Trophoblast cell (in vitro differentiated cells and primary cell): ENCODE measurements around the gene REEP6. TPM values are rescaled to one million over a fixed set of nuclear protein-coding genes. Genes with fewer than 3 reads are reported as not detected.

ENCODE experiments used
- DNase-seq, 2 donors: peaks; one replicate each; pipeline ENCODE4 v3.0.0-alpha.2; 2016
- H2AFZ ChIP-seq: 2 replicates; pipeline ENCODE4 v1.6.1; 2013; ENCODE audit warnings: low read length, moderate library complexity, mild to moderate bottlenecking; ENCODE audit not compliant: insufficient read depth, poor library complexity
- H2AK5ac ChIP-seq: 2 replicates; pipeline ENCODE4 v1.6.1; 2013; ENCODE audit warnings: mild to moderate bottlenecking, low read length
- H2BK120ac ChIP-seq: 2 replicates; pipeline ENCODE4 v1.6.1; 2013; ENCODE audit warnings: low read length, mild to moderate bottlenecking, moderate library complexity; ENCODE audit not compliant: insufficient read depth, poor library complexity
- H2BK12ac ChIP-seq: 2 replicates; pipeline ENCODE4 v1.6.1; 2013; ENCODE audit warnings: mild to moderate bottlenecking, low read length, moderate library complexity
- H2BK5ac ChIP-seq: 2 replicates; pipeline ENCODE4 v1.6.1; 2013; ENCODE audit warnings: low read length, low read depth, moderate library complexity, mild to moderate bottlenecking; ENCODE audit not compliant: poor library complexity
- H3K14ac ChIP-seq: 2 replicates; pipeline ENCODE4 v1.6.1; 2013; ENCODE audit warnings: mild to moderate bottlenecking, low read length
- H3K18ac ChIP-seq: 2 replicates; pipeline ENCODE4 v1.6.1; 2013; ENCODE audit warnings: mild to moderate bottlenecking, low read length
- H3K23ac ChIP-seq: 2 replicates; pipeline ENCODE4 v1.6.1; 2013; ENCODE audit warnings: low read length
- H3K27ac ChIP-seq: 2 replicates; pipeline ENCODE4 v1.5.1; 2013; ENCODE audit warnings: low read depth, mild to moderate bottlenecking, inconsistent platforms, low read length, moderate library complexity
- H3K27me3 ChIP-seq: 2 replicates; pipeline ENCODE4 v1.6.1; 2013; ENCODE audit warnings: inconsistent platforms, mild to moderate bottlenecking, low read length, moderate library complexity; ENCODE audit not compliant: insufficient read depth
- H3K36me3 ChIP-seq, 2 experiments: 1 replicate in 1 of 2; 2 replicates in 1 of 2; pipeline ENCODE4 v1.6.1; 2013; ENCODE audit warnings: low read length in 2 of 2, mild to moderate bottlenecking in 2 of 2, moderate library complexity in 1 of 2; ENCODE audit not compliant: insufficient read depth in 2 of 2, control insufficient read depth in 1 of 2
- H3K4ac ChIP-seq: 2 replicates; pipeline ENCODE4 v1.6.1; 2013; ENCODE audit warnings: low read depth, mild to moderate bottlenecking, low read length, moderate library complexity
- H3K4me1 ChIP-seq, 2 experiments: 1 replicate in 1 of 2; 2 replicates in 1 of 2; pipeline ENCODE4 v1.6.1; 2013; ENCODE audit warnings: low read length in 2 of 2, mild to moderate bottlenecking in 2 of 2, moderate library complexity in 1 of 2; ENCODE audit not compliant: insufficient read depth in 2 of 2, control insufficient read depth in 1 of 2
- H3K4me2 ChIP-seq: 2 replicates; pipeline ENCODE4 v1.6.1; 2013; ENCODE audit warnings: inconsistent platforms, mild to moderate bottlenecking, low read length, moderate library complexity
- H3K4me3 ChIP-seq: 2 replicates; pipeline ENCODE4 v1.5.1; 2013; ENCODE audit warnings: mild to moderate bottlenecking, low read depth, low read length, inconsistent platforms
- H3K79me1 ChIP-seq: one replicate; pipeline ENCODE4 v1.6.1; 2013; ENCODE audit warnings: low read length
- H3K79me2 ChIP-seq: 2 replicates; pipeline ENCODE4 v1.6.1; 2013; ENCODE audit warnings: low read length, mild to moderate bottlenecking; ENCODE audit not compliant: control insufficient read depth, insufficient read depth, poor library complexity
- H3K9ac ChIP-seq: 2 replicates; pipeline ENCODE4 v1.6.1; 2013; ENCODE audit warnings: mild to moderate bottlenecking, low read length
- H3K9me3 ChIP-seq: 2 replicates; pipeline ENCODE4 v1.6.1; 2013; ENCODE audit warnings: low read depth, mild to moderate bottlenecking, control low read depth, inconsistent platforms, low read length; ENCODE audit not compliant: insufficient read depth
- H4K12ac ChIP-seq: 2 replicates; pipeline ENCODE4 v1.6.1; 2013; ENCODE audit warnings: low read depth, mild to moderate bottlenecking, low read length, moderate library complexity
- H4K8ac ChIP-seq: 2 replicates; pipeline ENCODE4 v1.6.1; 2013; ENCODE audit warnings: low read depth, mild to moderate bottlenecking, low read length, moderate library complexity
- H4K91ac ChIP-seq: one replicate; pipeline ENCODE4 v1.6.1; 2013; ENCODE audit warnings: low read depth, mild to moderate bottlenecking, low read length, moderate library complexity
- WGBS: extraction: QIAGEN DNeasy Blood & Tissue Kit; methylation state at CpG from one replicate; pipeline ENCODE4 v1.1.7; 2013; ENCODE audit warnings: missing lambda C conversion rate; ENCODE audit not compliant: insufficient read length, insufficient coverage; ENCODE audit errors: extremely low coverage; 5-methylcytosine and 5-hydroxymethylcytosine counted together
- polyA plus RNA-seq: library from polyadenylated mRNA; stranded (reverse); fragments of 200-250 nt; gene quantifications from 2 replicates; pipeline ENCODE4 v1.2.3, GENCODE V29; 2013

REEP6 gene
- 4.2 and 4.8 TPM in 2 replicates for polyA plus RNA-seq

DNA sequence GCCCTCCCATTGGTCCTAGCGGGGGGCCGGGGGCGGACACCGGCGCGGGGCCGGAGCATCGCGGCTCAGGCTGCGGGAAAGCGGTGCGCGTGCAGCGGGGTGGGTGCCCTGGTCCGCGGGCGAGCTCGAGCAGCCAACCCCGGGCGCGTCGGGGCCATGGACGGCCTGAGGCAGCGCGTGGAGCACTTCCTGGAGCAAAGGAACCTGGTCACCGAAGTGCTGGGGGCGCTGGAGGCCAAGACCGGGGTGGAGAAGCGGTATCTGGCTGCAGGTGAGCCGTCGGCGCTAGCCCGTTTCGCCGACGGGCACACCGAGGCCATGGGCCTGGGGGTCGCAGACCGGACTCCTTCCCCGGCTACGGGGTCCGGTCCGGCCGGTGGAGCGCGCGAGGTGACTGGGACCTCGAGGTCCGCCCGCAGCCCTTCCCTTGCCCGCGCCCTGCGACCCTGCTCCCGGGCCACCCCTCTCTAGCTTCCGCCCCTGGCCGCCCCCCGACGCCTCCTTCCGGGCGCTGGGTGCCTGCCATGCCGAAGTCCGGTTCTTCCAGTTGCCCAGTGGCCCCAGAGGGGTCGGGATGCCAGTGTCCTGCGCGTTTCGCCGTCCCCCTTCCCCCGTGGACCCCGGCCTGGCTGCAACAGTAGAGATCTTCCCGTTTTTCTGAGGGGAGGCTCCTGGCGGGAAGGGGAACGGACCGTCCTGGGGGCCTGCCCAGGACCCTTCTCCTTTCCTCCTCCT, at the start of gene REEP6:
Gene REEP6 (plus strand): TSS at position 68 of the 735 bp plus-strand sequence. CDS start 89 bp downstream, at position 157.
- peaks cover 14 to 17% of the 10 kb centered on the region in 2 experiments for H3K4me1 ChIP-seq
- H4K12ac ChIP-seq: peak within 1 kb of the TSS; percentile 83
- peak within 1 kb of the TSS; percentile 65 for H3K14ac ChIP-seq
- no peak within 1 kb of the TSS for H3K27ac ChIP-seq
- peaks cover 7% of the 10 kb centered on the region for H3K9me3 ChIP-seq
- peak within 1 kb of the TSS; percentile 92 for H2AFZ ChIP-seq
- H3K23ac ChIP-seq: no peak within 1 kb of the TSS
- H3K18ac ChIP-seq: peak within 1 kb of the TSS; percentile 55
- no peak within 1 kb of the TSS for H2BK12ac ChIP-seq
- H3K4ac ChIP-seq: peak within 1 kb of the TSS; percentile 21
- peak within 1 kb of the TSS; percentile 68 for H3K9ac ChIP-seq
- peak within 1 kb of the TSS; percentile 27 for H2AK5ac ChIP-seq
- H3K4me3 ChIP-seq: peak within 1 kb of the TSS; percentile 70
- H3K79me2 ChIP-seq: peaks cover 4% of the 10 kb centered on the region
- no peak for DNase-seq
- peak within 1 kb of the TSS; percentile 97 for H3K4me2 ChIP-seq
- H4K8ac ChIP-seq: peak within 1 kb of the TSS; percentile 94
- peaks cover 10% of the 10 kb centered on the region for H3K79me1 ChIP-seq
- peaks cover 5% of the 10 kb centered on the region for H3K27me3 ChIP-seq
- no peaks in the 10 kb centered on the region for H3K36me3 ChIP-seq
- peak within 1 kb of the TSS; percentile 72 for H4K91ac ChIP-seq
- no CpG with 5 or more reads among the region's 73 CpGs for WGBS
- H2BK5ac ChIP-seq: peak within 1 kb of the TSS; percentile 32
- peak within 1 kb of the TSS; percentile 61 for H2BK120ac ChIP-seq

DNA sequence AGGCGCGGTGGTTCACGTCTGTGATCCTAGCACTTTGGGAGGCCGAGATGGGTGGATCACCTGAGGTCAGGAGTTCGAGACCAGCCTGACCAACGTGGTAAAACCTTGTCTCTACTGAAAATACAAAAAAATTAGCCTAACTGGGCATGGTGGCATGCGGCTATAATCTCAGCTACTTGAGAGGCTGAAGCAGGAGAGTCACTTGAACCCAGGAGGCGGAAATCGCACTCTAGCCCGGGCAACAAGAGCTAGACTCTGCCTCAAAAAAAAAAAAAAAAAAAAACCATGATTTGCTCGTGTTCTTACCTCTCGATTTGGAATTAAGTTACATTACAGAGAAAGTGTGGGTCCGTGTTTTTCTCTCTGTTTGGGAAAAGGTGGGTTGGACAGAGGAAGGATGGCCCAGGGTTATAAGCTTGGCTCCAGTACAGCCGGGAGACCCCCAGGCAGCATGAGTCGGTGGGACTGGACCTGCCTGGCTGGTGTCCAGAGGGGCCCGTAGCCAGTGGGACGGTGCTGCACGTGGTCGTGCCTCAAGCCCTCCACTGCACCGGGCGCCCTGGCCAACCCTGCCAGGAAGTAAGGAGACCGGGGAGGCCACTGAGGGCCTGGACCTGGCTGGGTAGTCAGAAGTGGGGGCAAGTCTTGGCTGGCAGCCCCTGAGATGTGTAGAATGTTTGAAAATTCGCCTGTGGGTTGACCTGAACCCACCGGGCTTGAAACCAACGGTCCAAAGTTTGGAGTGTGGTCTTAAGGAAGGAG, 49.1 kb upstream of the REEP6 start:
- Histone ChIP-seq H3K4me1 (peaks cover 12 to 21% of the 10 kb centered on the region in 2 experiments), H3K9ac (no peak overlapping the region), H3K79me2 (peaks cover 14% of the 10 kb centered on the region), H3K14ac (no peak overlapping the region), H3K18ac (no peak overlapping the region), H3K27ac (no peak overlapping the region), H3K23ac (no peak overlapping the region), H4K8ac (no peak overlapping the region), H3K9me3 (no peaks in the 10 kb centered on the region), H3K4me2 (no peak overlapping the region), H4K12ac (no peak overlapping the region), H2BK120ac (no peak overlapping the region), H2AFZ (no peak overlapping the region), H3K4ac (no peak overlapping the region), H3K36me3 (peaks cover 34 to 35% of the 10 kb centered on the region in 2 experiments), H2BK12ac (no peak overlapping the region), H4K91ac (no peak overlapping the region), H2AK5ac (no peak overlapping the region), H3K27me3 (peaks cover 13% of the 10 kb centered on the region), H2BK5ac (no peak overlapping the region), H3K4me3 (no peak overlapping the region), H3K79me1 (peaks cover 6% of the 10 kb centered on the region)
- DNase-seq: no peak
- WGBS: no CpG with 5 or more reads among the region's 25 CpGs

DNA sequence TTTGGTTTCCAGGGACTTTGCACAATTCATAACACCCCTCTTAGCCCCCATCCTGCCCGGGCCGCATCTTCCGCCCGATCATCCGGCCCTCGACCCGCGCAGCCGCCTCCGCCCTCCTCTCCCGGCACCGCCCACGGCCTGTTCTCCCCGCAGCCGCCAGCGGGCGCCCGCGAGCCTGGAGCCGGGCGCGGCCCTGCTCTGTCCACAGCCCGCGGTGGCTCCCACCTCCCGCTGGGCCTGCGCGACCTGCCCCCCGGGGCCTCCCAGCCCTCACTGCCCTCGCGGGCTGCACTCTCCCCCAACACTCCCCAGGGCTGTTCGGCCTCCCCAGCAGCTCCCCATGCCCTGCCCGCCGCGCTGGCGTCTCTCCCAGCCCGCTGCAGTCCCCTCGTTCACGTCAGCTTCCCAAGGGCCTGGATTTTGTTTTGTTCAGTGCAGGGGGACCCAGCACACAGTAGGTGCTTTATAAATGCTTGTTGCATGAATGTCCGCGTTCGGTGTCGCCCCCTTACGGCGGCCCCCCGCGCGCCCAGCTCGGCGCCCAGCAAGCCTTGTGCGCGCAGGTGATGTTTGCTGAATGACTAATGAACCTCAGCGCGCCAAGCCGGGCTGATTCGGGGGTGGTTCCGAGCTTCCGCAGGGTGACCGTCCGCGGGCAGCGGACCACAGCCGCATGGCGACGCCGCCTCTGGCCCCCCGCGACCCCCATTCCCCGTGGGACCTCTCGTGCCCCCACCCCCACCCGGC, 45.6 kb upstream of the REEP6 start:
- H4K91ac ChIP-seq: no peak overlapping the region
- no peak overlapping the region for H2AFZ ChIP-seq
- DNase-seq: peak; percentile 47 to 80
- no peaks in the 10 kb centered on the region for H3K79me2 ChIP-seq
- H2BK12ac ChIP-seq: no peak overlapping the region
- H3K27ac ChIP-seq: peak overlapping the region; percentile 16
- H3K4ac ChIP-seq: no peak overlapping the region
- no peak overlapping the region for H3K18ac ChIP-seq
- H2BK5ac ChIP-seq: no peak overlapping the region
- H4K12ac ChIP-seq: no peak overlapping the region
- H3K4me1 ChIP-seq: peaks cover 6 to 14% of the 10 kb centered on the region in 2 experiments
- H2AK5ac ChIP-seq: no peak overlapping the region
- no peak overlapping the region for H2BK120ac ChIP-seq
- no peaks in the 10 kb centered on the region for H3K79me1 ChIP-seq
- H3K27me3 ChIP-seq: peaks cover 41% of the 10 kb centered on the region
- no peak overlapping the region for H3K14ac ChIP-seq
- no peak overlapping the region for H3K23ac ChIP-seq
- peak overlapping the region; percentile 90 for H3K4me2 ChIP-seq
- H4K8ac ChIP-seq: no peak overlapping the region
- peak overlapping the region; percentile 57 for H3K4me3 ChIP-seq
- no CpG with 5 or more reads among the region's 70 CpGs for WGBS
- H3K36me3 ChIP-seq: peaks cover 23 to 24% of the 10 kb centered on the region in 2 experiments
- no peak overlapping the region for H3K9ac ChIP-seq
- peaks cover 6% of the 10 kb centered on the region for H3K9me3 ChIP-seq
